Fibroblast of mammary gland (primary cell): Measurements from ENCODE around the gene CAVIN1.
"Not testable (repeated sequence)": the region's sequence is repeated elsewhere in the genome, so short reads cannot be mapped to it uniquely, and the experiment has no call there.

Experiments
- DNase-seq: peaks from one replicate; pipeline ENCODE4 v3.0.0-alpha.2; 2010; ENCODE audit warnings: low read depth
- H3K4me3 ChIP-seq: 2 replicates; pipeline ENCODE4 v1.5.1; 2011; ENCODE audit warnings: low read depth, mild to moderate bottlenecking, low read length, moderate library complexity; ENCODE audit not compliant: control insufficient read depth
- CTCF ChIP-seq: conservative IDR thresholded peaks from 2 replicates; pipeline ENCODE4 v1.5.1; 2011; ENCODE audit warnings: low read depth, low read length, inconsistent platforms; ENCODE audit not compliant: control insufficient read depth, insufficient read depth

CAVIN1 gene

GRCh38 chr17:42458497-42459255 is 35.6 kb upstream of the CAVIN1 start, which contains the start of gene ATP6V0A1:
Gene ATP6V0A1 (plus strand): TSS chr17:42458878. CDS start chr17:42460895, 2,017 bp downstream.
- peak; percentile 81 for DNase-seq

GRCh38 chr17:42457107-42457792 is 34.2 kb upstream of the CAVIN1 start:
- no peak for TF ChIP-seq CTCF
- no peak overlapping the region for H3K4me3 ChIP-seq
- no peak for DNase-seq

More at GRCh38 chr17:42458497-42459255, 35.6 kb upstream of the CAVIN1 start, which contains the start of gene ATP6V0A1:
- TF ChIP-seq CTCF, result no peak
- H3K4me3 ChIP-seq, result peak within 1 kb of the TSS; percentile 95

- no peak for TF ChIP-seq CTCF
- peak; percentile 85 for DNase-seq
- H3K4me3 ChIP-seq, result peak overlapping the region; percentile 18
These were observed 33.4 kb upstream of the CAVIN1 start for GRCh38 chr17:42456223-42457106.

GRCh38 chr17:42454987-42455386 is 31.9 kb upstream of the CAVIN1 start:
- not testable (repeated sequence) for H3K4me3 ChIP-seq, DNase-seq

- no peak for TF ChIP-seq CTCF
- DNase-seq, result no peak
- no peak overlapping the region for H3K4me3 ChIP-seq
These were observed 30.4 kb upstream of the CAVIN1 start for GRCh38 chr17:42453439-42453838.

GRCh38 chr17:42451270-42451669 is 28.2 kb upstream of the CAVIN1 start:
- H3K4me3 ChIP-seq, DNase-seq: not testable (repeated sequence)

- DNase-seq, result not testable (repeated sequence)
These were observed 26.8 kb upstream of the CAVIN1 start for GRCh38 chr17:42449838-42450237.

GRCh38 chr17:42449176-42449575 is 26.1 kb upstream of the CAVIN1 start:
- not testable (repeated sequence) for DNase-seq, H3K4me3 ChIP-seq

More at GRCh38 chr17:42449838-42450237, 26.8 kb upstream of the CAVIN1 start:
- H3K4me3 ChIP-seq, result not testable (repeated sequence)
